ENCODE results near the gene CAPN7.

Gene CAPN7

GRCh38 chr3:15246186-15246585 lies 40.1 kb downstream of the CAPN7 start:
- no peak for DNase-seq (ENCODE audit: low spot score)

GRCh38 chr3:15253023-15253697 lies 47.1 kb downstream of the CAPN7 start:
- no peak for DNase-seq (ENCODE audit: low spot score)

- DNase-seq (ENCODE audit: low spot score): no peak
These were observed 49.2 kb downstream of the CAPN7 start for GRCh38 chr3:15255215-15255614.

- DNase-seq (ENCODE audit: low spot score): no peak
These were observed 50.9 kb downstream of the CAPN7 start for GRCh38 chr3:15256861-15257341.

- DNase-seq (ENCODE audit: low spot score): no peak
These were observed 52.7 kb downstream of the CAPN7 start for GRCh38 chr3:15258720-15259119.

GRCh38 chr3:15260531-15260930 lies 54.5 kb downstream of the CAPN7 start:
- no peak for DNase-seq (ENCODE audit: low spot score)

- DNase-seq (ENCODE audit: low spot score): no peak
These were observed 55.2 kb downstream of the CAPN7 start for GRCh38 chr3:15261274-15261673.

- DNase-seq (ENCODE audit: low spot score): no peak
These were observed 56.0 kb downstream of the CAPN7 start for GRCh38 chr3:15262021-15262420.

- no peak for DNase-seq (ENCODE audit: low spot score)
These were observed 57.1 kb downstream of the CAPN7 start for GRCh38 chr3:15263120-15263519.

- DNase-seq (ENCODE audit: low spot score): no peak
These were observed 57.9 kb downstream of the CAPN7 start for GRCh38 chr3:15263926-15264325.

GRCh38 chr3:15264486-15264885 lies 58.4 kb downstream of the CAPN7 start:
- DNase-seq (ENCODE audit: low spot score): no peak

- DNase-seq (ENCODE audit: low spot score): no peak
These were observed 59.8 kb downstream of the CAPN7 start for GRCh38 chr3:15265655-15266509.

- no peak for DNase-seq (ENCODE audit: low spot score)
These were observed 60.7 kb downstream of the CAPN7 start for GRCh38 chr3:15266510-15267376.

GRCh38 chr3:15267502-15267901 lies 61.5 kb downstream of the CAPN7 start:
- DNase-seq (ENCODE audit: low spot score): no peak

GRCh38 chr3:15268033-15268631 lies 62.1 kb downstream of the CAPN7 start:
- peak; percentile 85 for DNase-seq (ENCODE audit: low spot score)

- peak; percentile 89 for DNase-seq (ENCODE audit: low spot score)
These were observed 63.3 kb downstream of the CAPN7 start for GRCh38 chr3:15269091-15269989.

- no peak for DNase-seq (ENCODE audit: low spot score)
These were observed 65.0 kb downstream of the CAPN7 start for GRCh38 chr3:15271030-15271429.

- no peak for DNase-seq (ENCODE audit: low spot score)
These were observed 65.8 kb downstream of the CAPN7 start for GRCh38 chr3:15271785-15272381.

- no peak for DNase-seq (ENCODE audit: low spot score)
These were observed 66.6 kb downstream of the CAPN7 start for GRCh38 chr3:15272426-15273196.

- no peak for DNase-seq (ENCODE audit: low spot score)
These were observed 67.2 kb downstream of the CAPN7 start for GRCh38 chr3:15273227-15273626.

Data from globus pallidus (tissue), 1 donor.